Pancreas (tissue), 10 donors: Measurements from ENCODE around the gene GJA8. TPM values are rescaled to one million over a fixed set of nuclear protein-coding genes. Genes with fewer than 3 reads are reported as not detected.
"Not testable (repeated sequence)": the region's sequence is repeated elsewhere in the genome, so short reads cannot be mapped to it uniquely, and the experiment has no call there.

Source experiments
- ATAC-seq, 4 donors: fragments of 200-7000 bp; cut with Tn5 transposase; one replicate each; pipeline versions ENCODE4 v1.8.0 to v1.9.1; 2020; ENCODE audit warnings: mild to moderate bottlenecking in 4 of 4, moderate library complexity in 4 of 4
- DNase-seq, 6 donors: peaks; one replicate each; pipeline ENCODE4 v3.0.0-alpha.2; 2020
- FAIRE-seq: peaks from 2 replicates; lab custom pipeline; 2012; peaks lifted over from hg19 to GRCh38; lab: Jason Lieb, UNC
- H3K27ac ChIP-seq, 4 donors: fragments of 200-600 bp; sonication (generic); 1 replicate in 3 of 4; 2 replicates in 1 of 4; pipeline versions ENCODE4 v1.5.0 to v1.8.0; 2020
- H3K27me3 ChIP-seq, 4 donors: fragments of 200-600 bp; one replicate each; pipeline ENCODE4 v1.8.0; 2021
- H3K36me3 ChIP-seq, 3 donors: fragments of 200-600 bp; sonication (generic) in 1 of 3; one replicate each; pipeline versions ENCODE4 v1.5.0 to v1.8.0; 2020 to 2021
- H3K4me1 ChIP-seq, 3 donors: fragments of 200-600 bp; one replicate each; pipeline ENCODE4 v1.8.0; 2021
- H3K4me3 ChIP-seq, 4 donors: fragments of 200-600 bp; sonication (generic) in 2 of 4; one replicate each; pipeline versions ENCODE4 v1.5.0 to v1.8.0; 2020 to 2021
- H3K9me3 ChIP-seq, 4 donors: fragments of 200-600 bp; one replicate each; pipeline ENCODE4 v1.8.0; 2021
- WGBS, 2 donors: extraction: QIAGEN DNeasy Blood & Tissue Kit; methylation state at CpG; one replicate each; pipeline ENCODE4 v1.1.7; 2013; 5-methylcytosine and 5-hydroxymethylcytosine counted together
- intact Hi-C, 3 donors: fragments of 100-400 bp; cut with DNase I; formaldehyde crosslinking; loops; one replicate each; pipeline versions ENCODE4 v1.11.1 to v1.14.2; 2022
- polyA plus RNA-seq, 2 donors: library from polyadenylated mRNA; stranded (reverse); fragments of 200-250 nt; gene quantifications; one replicate each; pipeline ENCODE4 v1.2.3, GENCODE V29; 2013
- total RNA-seq, 6 donors: library from RNA; stranded (reverse); fragmentation: NEBNext Ultra II Directional in 4 of 6; extraction: Animal tissue kit (Norgen Biotek cat#: 25700) in 4 of 6; gene quantifications; one replicate each; pipeline versions ENCODE4 v1.2.1 to v1.2.4, GENCODE V29; 2021 to 2023
- TF ChIP-seq, protein P1 (sequence below), 4 donors: fragments of 200-600 bp; sonication (generic) in 3 of 4; IDR thresholded peaks; one replicate each; pipeline versions ENCODE4 v1.5.0 to v1.8.0; 2021; ENCODE audit warnings: antibody characterized with exemption in 4 of 4
- donor health status: healthy with polysubstance abuse.
- donor health status: DM: no; HTN: no; CAD: no; lungs with moderate emphysema.
- donor health status: DM: no; HTN: no; CAD: no.
- donor health status: control.
- donor health status: control.
- donor health status: Bipolar disorder and iron deficiency.
- donor health status: DM: yes; HTN: yes; CAD: no.
- donor health status: DM: no; HTN: no; CAD: no.
- donor health status: DM: no; HTN: no; CAD: no.
- donor health status: DM: yes; HTN: yes; CAD: no.

Gene GJA8
- not detected for total RNA-seq
- polyA plus RNA-seq: not detected

GRCh38 chr1:147902253-147902845, at the start of gene GJA8:
Gene GJA8 (plus strand): TSS chr1:147902795. CDS start chr1:147907956, 5,161 bp downstream.
- Histone ChIP-seq H3K9me3 (no peaks in the 10 kb centered on the region), H3K27ac (no peak within 1 kb of the TSS), H3K4me3 (no peak within 1 kb of the TSS), H3K27me3 (no peaks in the 10 kb centered on the region), H3K36me3 (no peaks in the 10 kb centered on the region), H3K4me1 (no peaks in the 10 kb centered on the region)
- DNase-seq: no peak
- TF ChIP-seq, protein P1, sequence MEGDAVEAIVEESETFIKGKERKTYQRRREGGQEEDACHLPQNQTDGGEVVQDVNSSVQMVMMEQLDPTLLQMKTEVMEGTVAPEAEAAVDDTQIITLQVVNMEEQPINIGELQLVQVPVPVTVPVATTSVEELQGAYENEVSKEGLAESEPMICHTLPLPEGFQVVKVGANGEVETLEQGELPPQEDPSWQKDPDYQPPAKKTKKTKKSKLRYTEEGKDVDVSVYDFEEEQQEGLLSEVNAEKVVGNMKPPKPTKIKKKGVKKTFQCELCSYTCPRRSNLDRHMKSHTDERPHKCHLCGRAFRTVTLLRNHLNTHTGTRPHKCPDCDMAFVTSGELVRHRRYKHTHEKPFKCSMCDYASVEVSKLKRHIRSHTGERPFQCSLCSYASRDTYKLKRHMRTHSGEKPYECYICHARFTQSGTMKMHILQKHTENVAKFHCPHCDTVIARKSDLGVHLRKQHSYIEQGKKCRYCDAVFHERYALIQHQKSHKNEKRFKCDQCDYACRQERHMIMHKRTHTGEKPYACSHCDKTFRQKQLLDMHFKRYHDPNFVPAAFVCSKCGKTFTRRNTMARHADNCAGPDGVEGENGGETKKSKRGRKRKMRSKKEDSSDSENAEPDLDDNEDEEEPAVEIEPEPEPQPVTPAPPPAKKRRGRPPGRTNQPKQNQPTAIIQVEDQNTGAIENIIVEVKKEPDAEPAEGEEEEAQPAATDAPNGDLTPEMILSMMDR (IDR thresholded peaks at IDR 0.05): no peak
- ATAC-seq: no peak
- 73 to 80% methylated on average over 7 of the region's 7 CpGs for WGBS, 2 donors
- no peak for FAIRE-seq
- intact Hi-C loops: no loop called here

- 52 to 59% methylated on average over 3 of the region's 3 CpGs for WGBS, 2 donors
- no peak for FAIRE-seq
- intact Hi-C loops: no loop called here
- Histone ChIP-seq H3K4me1 (no peaks in the 10 kb centered on the region), H3K4me3 (no peak overlapping the region), H3K27me3 (no peaks in the 10 kb centered on the region), H3K9me3 (no peaks in the 10 kb centered on the region), H3K27ac (no peak overlapping the region), H3K36me3 (no peaks in the 10 kb centered on the region)
- ATAC-seq: no peak
- TF ChIP-seq, protein P1 (IDR thresholded peaks at IDR 0.05): no peak
- DNase-seq: no peak
Observed at GRCh38 chr1:147853391-147853790, 49.2 kb upstream of the GJA8 start.

- intact Hi-C loops, H3K9me3 ChIP-seq, H3K36me3 ChIP-seq, H3K4me1 ChIP-seq, H3K4me3 ChIP-seq, ATAC-seq, DNase-seq, H3K27me3 ChIP-seq, FAIRE-seq, H3K27ac ChIP-seq: not testable (repeated sequence)
- 43 to 44% methylated on average over 4 of the region's 4 CpGs for WGBS, 2 donors
Observed at GRCh38 chr1:147854989-147855388, 47.6 kb upstream of the GJA8 start.

DNA sequence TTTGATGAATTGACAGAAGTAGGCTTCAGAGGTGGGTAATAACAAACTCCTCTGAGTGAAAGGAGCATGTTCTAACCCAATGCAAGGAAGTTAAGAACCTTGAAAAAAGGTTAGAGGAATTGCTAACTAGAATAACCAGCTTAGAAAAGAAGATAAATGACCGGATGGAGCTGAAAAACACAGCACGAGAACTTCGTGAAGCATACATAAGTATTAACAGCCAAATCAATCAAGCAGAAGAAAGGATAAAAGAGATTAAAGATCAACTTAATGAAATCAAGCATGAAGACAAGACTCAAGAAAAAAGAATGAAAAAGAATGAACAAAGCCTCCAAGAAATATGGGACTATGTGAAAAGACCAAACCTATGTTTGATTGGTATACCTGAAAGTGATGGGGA, 46.6 kb upstream of the GJA8 start:
- DNase-seq, H3K36me3 ChIP-seq, H3K9me3 ChIP-seq, H3K27ac ChIP-seq, FAIRE-seq, intact Hi-C loops, H3K4me1 ChIP-seq, H3K4me3 ChIP-seq, ATAC-seq, H3K27me3 ChIP-seq: not testable (repeated sequence)
- WGBS, 2 donors: 65 to 67% methylated on average over 3 of the region's 3 CpGs

DNA sequence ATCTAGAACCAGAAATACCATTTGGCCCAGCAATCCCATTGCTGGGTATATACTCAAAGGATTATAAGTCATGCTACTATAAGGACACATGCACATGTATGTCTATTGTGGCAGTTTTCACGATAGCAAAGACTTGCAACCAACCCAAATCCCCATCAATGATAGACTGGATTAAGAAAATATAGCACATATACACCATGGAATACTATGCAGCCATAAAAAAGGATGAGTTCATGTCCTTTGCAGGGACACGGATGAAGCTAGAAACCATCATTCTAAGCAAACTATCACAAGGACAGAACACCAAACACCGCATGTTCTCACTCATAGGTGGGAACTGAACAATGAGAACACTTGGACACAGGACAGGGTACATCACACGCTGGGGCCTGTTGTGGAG, 35.4 kb upstream of the GJA8 start:
- H3K36me3 ChIP-seq, intact Hi-C loops, H3K27me3 ChIP-seq, H3K27ac ChIP-seq, H3K4me3 ChIP-seq, FAIRE-seq, H3K9me3 ChIP-seq, ATAC-seq, DNase-seq, H3K4me1 ChIP-seq: not testable (repeated sequence)
- WGBS, 2 donors: 79 to 81% methylated on average over 4 of the region's 4 CpGs

- WGBS, 2 donors: 58 to 65% methylated on average over 4 of the region's 4 CpGs
- no peak for DNase-seq
- Histone ChIP-seq H3K4me3 (no peak overlapping the region), H3K9me3 (no peaks in the 10 kb centered on the region), H3K36me3 (no peaks in the 10 kb centered on the region), H3K27ac (no peak overlapping the region), H3K4me1 (no peaks in the 10 kb centered on the region), H3K27me3 (peaks cover 0 to 4% (median 0%) of the 10 kb centered on the region in 4 donors)
- no peak for FAIRE-seq
- intact Hi-C loops: no loop called here
- no peak for ATAC-seq
- TF ChIP-seq, protein P1 (IDR thresholded peaks at IDR 0.05): no peak
Observed at GRCh38 chr1:147878022-147878421, 24.6 kb upstream of the GJA8 start.
